ENCODE measurements around the gene OLFML3.

Gene OLFML3

GRCh38 chr1:114023377-114023776 is 44.1 kb downstream of the OLFML3 start:
- Histone ChIP-seq H3K4me3 (ENCODE audit: low read depth in 1 of 2, low read length in 1 of 2) (no peak overlapping the region), H3K4me1 (ENCODE audit: control insufficient read depth in 1 of 2, insufficient read depth in 1 of 2, low read depth in 1 of 2, low read length in 1 of 2) (no peaks in the 10 kb centered on the region), H3K36me3 (no peaks in the 10 kb centered on the region), H3K27me3 (no peaks in the 10 kb centered on the region), H3K27ac (no peak overlapping the region), H3K9me3 (no peaks in the 10 kb centered on the region)
- no peak for TF ChIP-seq CTCF (IDR thresholded peaks at IDR 0.05)

GRCh38 chr1:114024049-114024448 is 44.8 kb downstream of the OLFML3 start:
- no peak for TF ChIP-seq CTCF (IDR thresholded peaks at IDR 0.05)
- Histone ChIP-seq H3K4me1 (ENCODE audit: control insufficient read depth in 1 of 2, insufficient read depth in 1 of 2, low read depth in 1 of 2, low read length in 1 of 2) (no peaks in the 10 kb centered on the region), H3K36me3 (no peaks in the 10 kb centered on the region), H3K27ac (no peak overlapping the region), H3K4me3 (ENCODE audit: low read depth in 1 of 2, low read length in 1 of 2) (no peak overlapping the region), H3K9me3 (no peaks in the 10 kb centered on the region), H3K27me3 (no peaks in the 10 kb centered on the region)

GRCh38 chr1:114025609-114026401 is 46.5 kb downstream of the OLFML3 start:
- Histone ChIP-seq H3K36me3 (no peaks in the 10 kb centered on the region), H3K4me3 (ENCODE audit: low read depth in 1 of 2, low read length in 1 of 2) (no peak overlapping the region), H3K27me3 (no peaks in the 10 kb centered on the region), H3K4me1 (ENCODE audit: control insufficient read depth in 1 of 2, insufficient read depth in 1 of 2, low read depth in 1 of 2, low read length in 1 of 2) (no peaks in the 10 kb centered on the region), H3K27ac (no peak overlapping the region), H3K9me3 (no peaks in the 10 kb centered on the region)
- no peak for TF ChIP-seq CTCF (IDR thresholded peaks at IDR 0.05)

GRCh38 chr1:114026797-114027196 is 47.5 kb downstream of the OLFML3 start:
- Histone ChIP-seq H3K4me1 (ENCODE audit: control insufficient read depth in 1 of 2, insufficient read depth in 1 of 2, low read depth in 1 of 2, low read length in 1 of 2) (no peaks in the 10 kb centered on the region), H3K9me3 (no peaks in the 10 kb centered on the region), H3K27me3 (no peaks in the 10 kb centered on the region), H3K36me3 (no peaks in the 10 kb centered on the region), H3K4me3 (ENCODE audit: low read depth in 1 of 2, low read length in 1 of 2) (no peak overlapping the region), H3K27ac (no peak overlapping the region)
- no peak for TF ChIP-seq CTCF (IDR thresholded peaks at IDR 0.05)
